ENCODE measurements around the gene CCNJL.

Gene CCNJL

GRCh38 chr5:160278343-160278742 is 34.0 kb downstream of the CCNJL start:
- DNase-seq (ENCODE audit: low read depth): no peak
- TF ChIP-seq POLR2A (IDR thresholded peaks at IDR 0.05; ENCODE audit: extremely low read depth, insufficient read length): no peak
- no peak for TF ChIP-seq CTCF (IDR thresholded peaks at IDR 0.05; ENCODE audit: low read depth, low read length)
- no peak for TF ChIP-seq MYC (IDR thresholded peaks at IDR 0.05; ENCODE audit: low read depth, low read length)
- TF ChIP-seq MAX (IDR thresholded peaks at IDR 0.05; ENCODE audit: low read depth, low read length): no peak
- no peak overlapping the region for H3K4me3 ChIP-seq (ENCODE audit: low read depth, low read length)

GRCh38 chr5:160274483-160274931 is 37.9 kb downstream of the CCNJL start:
- DNase-seq (ENCODE audit: low read depth): no peak
- no peak overlapping the region for H3K4me3 ChIP-seq (ENCODE audit: low read depth, low read length)
- TF ChIP-seq POLR2A (IDR thresholded peaks at IDR 0.05; ENCODE audit: extremely low read depth, insufficient read length) (no peak), CTCF (IDR thresholded peaks at IDR 0.05; ENCODE audit: low read depth, low read length) (no peak), MYC (IDR thresholded peaks at IDR 0.05; ENCODE audit: low read depth, low read length) (no peak), MAX (IDR thresholded peaks at IDR 0.05; ENCODE audit: low read depth, low read length) (no peak)

GRCh38 chr5:160272889-160273288 is 39.5 kb downstream of the CCNJL start:
- no peak for DNase-seq (ENCODE audit: low read depth)
- TF ChIP-seq MYC (IDR thresholded peaks at IDR 0.05; ENCODE audit: low read depth, low read length) (no peak), CTCF (IDR thresholded peaks at IDR 0.05; ENCODE audit: low read depth, low read length) (no peak), POLR2A (IDR thresholded peaks at IDR 0.05; ENCODE audit: extremely low read depth, insufficient read length) (no peak), MAX (IDR thresholded peaks at IDR 0.05; ENCODE audit: low read depth, low read length) (no peak)
- no peak overlapping the region for H3K4me3 ChIP-seq (ENCODE audit: low read depth, low read length)

- no peak for TF ChIP-seq MYC (IDR thresholded peaks at IDR 0.05; ENCODE audit: low read depth, low read length)
- TF ChIP-seq MAX (IDR thresholded peaks at IDR 0.05; ENCODE audit: low read depth, low read length): no peak
- TF ChIP-seq POLR2A (IDR thresholded peaks at IDR 0.05; ENCODE audit: extremely low read depth, insufficient read length): no peak
- TF ChIP-seq CTCF (IDR thresholded peaks at IDR 0.05; ENCODE audit: low read depth, low read length): no peak
- H3K4me3 ChIP-seq (ENCODE audit: low read depth, low read length): no peak overlapping the region
- DNase-seq (ENCODE audit: low read depth): no peak
Observed at GRCh38 chr5:160272264-160272663, 40.1 kb downstream of the CCNJL start.

- no peak overlapping the region for H3K4me3 ChIP-seq (ENCODE audit: low read depth, low read length)
- no peak for DNase-seq (ENCODE audit: low read depth)
- no peak for TF ChIP-seq MAX (IDR thresholded peaks at IDR 0.05; ENCODE audit: low read depth, low read length)
- no peak for TF ChIP-seq MYC (IDR thresholded peaks at IDR 0.05; ENCODE audit: low read depth, low read length)
- TF ChIP-seq POLR2A (IDR thresholded peaks at IDR 0.05; ENCODE audit: extremely low read depth, insufficient read length): no peak
- no peak for TF ChIP-seq CTCF (IDR thresholded peaks at IDR 0.05; ENCODE audit: low read depth, low read length)
Observed at GRCh38 chr5:160271836-160272235, 40.5 kb downstream of the CCNJL start.

GRCh38 chr5:160271396-160271795 is 41.0 kb downstream of the CCNJL start:
- peak; percentile 18 for DNase-seq (ENCODE audit: low read depth)
- no peak for TF ChIP-seq MYC (IDR thresholded peaks at IDR 0.05; ENCODE audit: low read depth, low read length)
- no peak for TF ChIP-seq POLR2A (IDR thresholded peaks at IDR 0.05; ENCODE audit: extremely low read depth, insufficient read length)
- TF ChIP-seq CTCF (IDR thresholded peaks at IDR 0.05; ENCODE audit: low read depth, low read length): no peak
- no peak for TF ChIP-seq MAX (IDR thresholded peaks at IDR 0.05; ENCODE audit: low read depth, low read length)
- no peak overlapping the region for H3K4me3 ChIP-seq (ENCODE audit: low read depth, low read length)

All from NB4 (cell line).